Prostate gland (tissue), 2 donors: ENCODE data around the gene TBCEL. TPM values are rescaled to one million over a fixed set of nuclear protein-coding genes. Genes with fewer than 3 reads are reported as not detected.

Experiments used
- DNase-seq: peaks from one replicate; pipeline ENCODE4 v3.0.0-alpha.2; 2019; ENCODE audit warnings: low spot score
- H3K27ac ChIP-seq, 2 donors: fragments of 200-600 bp; sonication (generic); 2 replicates each; pipeline ENCODE4 v1.5.1; 2017 to 2019
- H3K27me3 ChIP-seq: fragments of 200-600 bp; sonication (generic); replicated peaks from 2 replicates; pipeline ENCODE4 v1.5.1; 2019; ENCODE audit not compliant: insufficient read depth
- H3K36me3 ChIP-seq, 2 donors: fragments of 200-600 bp; sonication (generic); 1 replicate in 1 of 2; 2 replicates in 1 of 2; pipeline versions ENCODE4 v1.5.1 to v1.8.1; 2017 to 2019
- H3K4me1 ChIP-seq: fragments of 200-600 bp; sonication (generic); replicated peaks from 2 replicates; pipeline ENCODE4 v1.5.1; 2019
- H3K4me3 ChIP-seq, 2 donors: fragments of 200-600 bp; sonication (generic); 2 replicates each; pipeline ENCODE4 v1.5.1; 2017 to 2019
- H3K9me3 ChIP-seq: fragments of 200-600 bp; sonication (generic); 2 replicates; pipeline ENCODE4 v1.5.1; 2017
- CTCF ChIP-seq, 4 experiments: fragments of 200-600 bp in 2 of 4; fragments of 450-650 bp in 2 of 4; sonication (generic) in 2 of 4; IDR thresholded peaks; 1 replicate in 3 of 4; 2 replicates in 1 of 4; pipeline ENCODE4 v1.5.1; 2016 to 2019; ENCODE audit warnings: antibody characterized with exemption in 4 of 4, mild to moderate bottlenecking in 2 of 4, moderate library complexity in 2 of 4
- POLR2A ChIP-seq: fragments of 450-650 bp; IDR thresholded peaks from one replicate; pipeline ENCODE4 v1.6.1; 2016; ENCODE audit warnings: antibody characterized with exemption, mild to moderate bottlenecking
- POLR2AphosphoS5 ChIP-seq: sonication (generic); formaldehyde crosslinking; IDR thresholded peaks from one replicate; pipeline ENCODE4 v1.6.1; 2017; ENCODE audit warnings: antibody characterized with exemption
- WGBS: methylation state at CpG from one replicate; pipeline ENCODE4 v1.1.5; 2018; 5-methylcytosine and 5-hydroxymethylcytosine counted together
- intact Hi-C: fragments of 100-400 bp; cut with DNase I; formaldehyde crosslinking; loops from one replicate; pipeline ENCODE4 v1.14.2; 2022
- total RNA-seq, 2 donors: library from RNA; depleted of rRNA; stranded (reverse); fragments of >200 nt; gene quantifications; one replicate each; pipeline ENCODE4 v1.1.0, GENCODE V29; 2016

The TBCEL gene
- total RNA-seq, 2 donors from 2014 or later = 21.9 to 34.4 TPM

GRCh38 chr11:120994091-120994859, 29.6 kb upstream of the TBCEL start:
- peak; percentile 24 for DNase-seq
- no peaks in the 10 kb centered on the region for H3K4me1 ChIP-seq
- WGBS = 15% methylated on average over 1 of the region's 1 CpG
- no peak overlapping the region for H3K4me3 ChIP-seq
- TF ChIP-seq CTCF (IDR thresholded peaks at IDR 0.05) (no peak), POLR2A (no peak), POLR2AphosphoS5 (peak; percentile 71)
- intact Hi-C loops = no loop called here
- no peak overlapping the region for H3K27ac ChIP-seq
- H3K36me3 ChIP-seq = no peaks in the 10 kb centered on the region
- H3K27me3 ChIP-seq = no peaks in the 10 kb centered on the region
- no peaks in the 10 kb centered on the region for H3K9me3 ChIP-seq

GRCh38 chr11:120995184-120995583, 28.7 kb upstream of the TBCEL start:
- Histone ChIP-seq H3K36me3 (no peaks in the 10 kb centered on the region), H3K27ac (no peak overlapping the region), H3K27me3 (no peaks in the 10 kb centered on the region), H3K4me1 (no peaks in the 10 kb centered on the region), H3K9me3 (no peaks in the 10 kb centered on the region), H3K4me3 (no peak overlapping the region)
- WGBS = 49% methylated on average over 2 of the region's 2 CpGs
- TF ChIP-seq POLR2AphosphoS5 (no peak), POLR2A (no peak), CTCF (IDR thresholded peaks at IDR 0.05) (no peak)
- no peak for DNase-seq
- intact Hi-C loops = no loop called here

- Histone ChIP-seq H3K27ac (no peak overlapping the region), H3K4me1 (no peaks in the 10 kb centered on the region), H3K36me3 (no peaks in the 10 kb centered on the region), H3K27me3 (no peaks in the 10 kb centered on the region), H3K9me3 (no peaks in the 10 kb centered on the region), H3K4me3 (no peak overlapping the region)
- 85% methylated on average over 5 of the region's 5 CpGs for WGBS
- no peak for DNase-seq
- intact Hi-C loops = no loop called here
- TF ChIP-seq CTCF (IDR thresholded peaks at IDR 0.05) = no peak
These were observed 26.9 kb upstream of the TBCEL start for GRCh38 chr11:120996973-120997372.

- TF ChIP-seq POLR2A (no peak), POLR2AphosphoS5 (no peak)
- no peaks in the 10 kb centered on the region for H3K9me3 ChIP-seq
- intact Hi-C loops = no loop called here
- H3K36me3 ChIP-seq = no peaks in the 10 kb centered on the region
- DNase-seq = no peak
- no peaks in the 10 kb centered on the region for H3K4me1 ChIP-seq
- H3K27ac ChIP-seq = no peak overlapping the region
- H3K27me3 ChIP-seq = no peaks in the 10 kb centered on the region
- no peak overlapping the region for H3K4me3 ChIP-seq
- WGBS = 95% methylated on average over 1 of the region's 1 CpG
These were observed 25.3 kb upstream of the TBCEL start for GRCh38 chr11:120998581-120998980.

- Histone ChIP-seq H3K27ac (no peak overlapping the region), H3K36me3 (no peaks in the 10 kb centered on the region), H3K4me3 (no peak overlapping the region), H3K27me3 (no peaks in the 10 kb centered on the region), H3K9me3 (no peaks in the 10 kb centered on the region), H3K4me1 (no peaks in the 10 kb centered on the region)
- TF ChIP-seq CTCF (IDR thresholded peaks at IDR 0.05) (no peak), POLR2AphosphoS5 (no peak), POLR2A (no peak)
- intact Hi-C loops = no loop called here
- DNase-seq = no peak
- WGBS = 54% methylated on average over 4 of the region's 4 CpGs
These were observed 19.6 kb upstream of the TBCEL start for GRCh38 chr11:121004206-121004840.
